Spinal cord (tissue), 10 donors: ENCODE data around the gene PSMG1. TPM values are rescaled to one million over a fixed set of nuclear protein-coding genes. Genes with fewer than 3 reads are reported as not detected.
A peak's percentile ranks its signal among the peaks of the same experiment; 100 is the strongest.

Experiments used
- DNase-seq, 6 donors: peaks; one replicate each; pipeline versions ENCODE4 v3.0.0 to v3.0.0-alpha.2; 2013 to 2015; ENCODE audit warnings: low spot score in 6 of 6, low read depth in 4 of 6
- H3K27ac ChIP-seq: one replicate; pipeline ENCODE4 v1.5.1; 2013; ENCODE audit warnings: low read depth, low read length, control low read depth
- H3K27me3 ChIP-seq: one replicate; pipeline ENCODE4 v1.6.1; 2013; ENCODE audit warnings: low read length; ENCODE audit not compliant: control insufficient read depth, insufficient read depth
- H3K36me3 ChIP-seq: one replicate; pipeline ENCODE4 v1.6.1; 2013; ENCODE audit warnings: low read length; ENCODE audit not compliant: control insufficient read depth, insufficient read depth
- H3K4me1 ChIP-seq: one replicate; pipeline ENCODE4 v1.6.1; 2013; ENCODE audit warnings: low read length; ENCODE audit not compliant: control insufficient read depth, insufficient read depth
- H3K4me3 ChIP-seq: one replicate; pipeline ENCODE4 v1.5.1; 2013; ENCODE audit warnings: low read depth, low read length, control low read depth
- H3K9me3 ChIP-seq: one replicate; pipeline ENCODE4 v1.6.1; 2013; ENCODE audit warnings: low read length; ENCODE audit not compliant: control insufficient read depth, insufficient read depth
- WGBS: methylation state at CpG from one replicate; pipeline ENCODE4 v1.1.5; 2013; ENCODE audit warnings: missing lambda C conversion rate; ENCODE audit not compliant: insufficient coverage; 5-methylcytosine and 5-hydroxymethylcytosine counted together
- polyA plus RNA-seq, 2 donors: library from polyadenylated mRNA; unstranded; fragments of 120-200 nt; gene quantifications; one replicate each; pipeline ENCODE4 v1.2.1, GENCODE V29; 2013; ENCODE audit not compliant: insufficient read length in 2 of 2
- total RNA-seq, 2 donors: library from RNA; depleted of rRNA in 1 of 2; stranded (reverse); fragments of 120-200 nt in 1 of 2; fragments of >200 nt in 1 of 2; gene quantifications; one replicate each; pipeline versions ENCODE4 v1.2.3 to v1.2.4, GENCODE V29; 2013 to 2014
- donor health status: healthy.

PSMG1 gene
- total and polyA plus RNA-seq, 4 donors: 34.4 to 46.0 (median 44.6) TPM

DNA sequence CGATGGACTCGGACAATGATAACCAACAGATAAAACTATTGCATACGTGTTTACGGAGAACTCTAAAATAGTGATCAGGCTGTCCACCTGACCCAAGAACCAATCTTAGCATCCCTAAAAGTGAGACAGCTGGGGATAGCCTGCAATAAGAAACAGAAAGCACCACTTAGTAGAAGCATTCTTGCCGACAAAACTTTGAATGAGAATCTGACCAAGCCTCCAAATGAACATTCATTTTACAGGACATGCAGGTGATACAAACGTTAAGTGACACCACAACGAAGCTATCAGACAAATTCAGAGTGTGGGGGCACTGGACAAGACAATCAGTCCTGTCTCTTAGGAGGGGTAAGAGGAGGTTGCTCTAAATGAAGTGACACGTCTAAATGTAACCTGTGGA lies 1.2 kb downstream of the PSMG1 start:
- Histone ChIP-seq H3K27me3 (no peaks in the 10 kb centered on the region), H3K9me3 (no peaks in the 10 kb centered on the region), H3K36me3 (no peaks in the 10 kb centered on the region), H3K4me1 (no peaks in the 10 kb centered on the region), H3K27ac (no peak overlapping the region), H3K4me3 (peak overlapping the region; percentile 81)
- no peak for DNase-seq
- WGBS: 49% methylated on average over 7 of the region's 8 CpGs

DNA sequence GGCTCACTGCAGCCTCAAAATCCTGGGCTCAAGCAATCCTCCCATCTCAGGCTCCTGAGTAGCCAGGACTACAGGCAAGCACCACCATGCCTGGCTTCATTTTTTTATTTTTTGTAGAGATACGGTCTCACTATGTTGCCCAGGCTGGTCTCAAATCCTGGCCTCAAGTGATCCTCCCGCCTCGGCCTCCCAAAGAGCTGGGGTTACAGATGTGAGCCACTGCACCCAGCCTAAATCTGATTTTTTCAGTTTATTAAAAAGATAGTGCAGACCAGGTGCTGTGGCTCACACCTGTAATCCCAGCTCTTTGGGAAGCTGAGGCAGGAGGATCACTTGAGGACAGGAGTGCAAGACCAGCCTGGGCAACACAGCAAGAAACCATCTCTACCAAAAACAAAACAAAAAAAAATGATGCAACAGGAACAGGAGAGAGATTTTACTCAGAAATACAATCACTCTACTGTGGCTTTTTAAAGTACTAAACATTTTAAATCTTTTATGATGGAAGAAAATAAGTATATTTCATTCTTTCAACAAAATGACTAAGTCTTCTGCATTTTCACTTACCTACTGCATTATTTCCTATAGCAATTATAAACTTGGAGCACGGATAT lies 1.9 kb downstream of the PSMG1 start:
- Histone ChIP-seq H3K27me3 (no peaks in the 10 kb centered on the region), H3K9me3 (no peaks in the 10 kb centered on the region), H3K36me3 (no peaks in the 10 kb centered on the region), H3K4me3 (no peak overlapping the region), H3K27ac (no peak overlapping the region), H3K4me1 (no peaks in the 10 kb centered on the region)
- DNase-seq: no peak
- 91% methylated on average over 3 of the region's 4 CpGs for WGBS

DNA sequence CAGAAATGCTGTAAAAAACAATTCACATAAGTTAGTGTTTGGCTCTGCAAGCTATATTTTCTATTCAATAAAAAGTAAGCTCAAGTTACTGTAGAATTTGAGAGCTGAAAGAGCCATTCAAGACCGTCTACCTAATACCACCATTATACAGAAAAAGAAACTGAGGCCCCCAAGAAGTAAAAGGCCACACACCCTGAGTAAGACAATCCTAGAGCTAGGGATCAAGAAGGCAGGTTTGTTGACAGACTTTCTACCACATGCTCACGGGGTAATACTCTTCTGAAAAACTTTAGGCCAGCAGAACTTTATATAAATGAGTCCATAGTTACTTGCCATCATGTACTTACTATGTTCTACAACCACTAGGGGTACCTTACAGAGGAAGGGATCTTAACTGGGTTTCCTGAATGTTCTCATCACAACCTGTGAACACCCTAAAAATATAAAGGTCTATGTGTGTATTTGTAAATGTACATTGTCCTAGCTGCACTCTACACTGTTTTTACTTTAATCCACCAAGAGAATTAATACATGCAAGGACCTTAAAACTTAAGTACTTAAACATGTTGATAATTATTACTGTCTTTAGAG lies 2.7 kb downstream of the PSMG1 start:
- Histone ChIP-seq H3K36me3 (no peaks in the 10 kb centered on the region), H3K4me3 (no peak overlapping the region), H3K9me3 (no peaks in the 10 kb centered on the region), H3K4me1 (no peaks in the 10 kb centered on the region), H3K27me3 (no peaks in the 10 kb centered on the region), H3K27ac (no peak overlapping the region)
- DNase-seq: no peak
- WGBS: no CpG with 5 or more reads among the region's 2 CpGs

DNA sequence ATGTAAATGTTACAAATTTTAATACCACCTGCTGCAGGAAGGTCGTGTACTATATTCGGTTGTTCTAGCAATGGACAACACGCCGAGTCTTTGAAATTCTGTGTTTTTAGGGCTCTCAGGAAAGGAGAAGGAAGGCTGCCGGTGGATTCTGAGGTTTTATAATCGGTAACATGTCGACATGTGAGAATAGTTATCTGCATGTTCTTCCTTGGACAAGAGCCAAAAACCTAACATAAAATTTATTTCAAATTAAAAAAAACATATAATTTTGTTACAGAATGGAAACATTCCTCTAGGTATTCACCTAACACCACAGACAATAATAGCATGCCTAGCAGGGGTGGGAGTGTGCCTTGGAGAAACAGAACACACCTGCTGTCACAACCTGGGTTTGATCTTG lies 4.8 kb downstream of the PSMG1 start:
- 100% methylated on average over 3 of the region's 7 CpGs for WGBS
- Histone ChIP-seq H3K36me3 (peaks cover 2% of the 10 kb centered on the region), H3K27ac (no peak overlapping the region), H3K27me3 (no peaks in the 10 kb centered on the region), H3K4me3 (no peak overlapping the region), H3K9me3 (no peaks in the 10 kb centered on the region), H3K4me1 (no peaks in the 10 kb centered on the region)
- DNase-seq: no peak

DNA sequence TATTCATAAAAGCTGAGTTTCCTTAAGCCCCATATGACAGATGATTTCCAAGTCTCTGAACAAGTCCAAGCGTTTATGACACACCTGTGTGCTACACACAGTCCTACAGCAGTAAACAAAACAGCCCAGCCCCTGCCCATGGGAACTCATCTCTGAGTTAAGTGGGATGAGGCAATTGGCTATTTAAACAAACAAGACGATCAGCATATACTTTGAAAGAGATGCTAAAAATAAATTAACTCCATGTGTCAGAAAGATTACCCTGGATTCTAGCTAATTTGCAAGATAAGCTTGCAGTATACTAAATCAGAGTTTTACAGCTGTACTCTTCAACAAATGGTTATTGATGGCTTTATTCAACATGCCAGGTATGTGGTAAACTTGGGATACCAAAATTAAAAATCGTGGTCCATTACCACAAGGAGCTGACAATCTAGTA lies 7.0 kb downstream of the PSMG1 start:
- no CpG with 5 or more reads among the region's 3 CpGs for WGBS
- no peaks in the 10 kb centered on the region for H3K4me1 ChIP-seq

DNA sequence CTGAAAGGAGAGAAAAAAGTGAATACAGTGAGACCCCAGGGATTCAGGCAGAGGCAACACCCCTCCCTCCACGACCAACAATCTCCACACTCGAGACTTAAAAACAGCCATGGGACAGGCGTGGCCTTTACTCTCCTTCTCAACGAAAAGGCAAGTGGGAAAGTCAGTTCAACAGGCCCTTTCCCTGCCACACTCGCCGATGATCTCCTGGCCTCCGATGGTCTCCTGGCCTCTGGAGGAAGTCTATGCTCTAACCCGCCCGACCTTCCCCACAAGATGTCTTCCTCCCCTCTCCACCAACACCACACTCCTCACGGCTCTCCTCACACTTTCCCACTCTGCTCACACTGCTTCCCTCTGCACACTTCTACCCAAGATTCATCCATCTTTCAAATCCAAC lies 7.6 kb downstream of the PSMG1 start:
- WGBS: 73% methylated on average over 10 of the region's 10 CpGs
- no peaks in the 10 kb centered on the region for H3K9me3 ChIP-seq

More for the DNA sequence above, 7.0 kb downstream of the PSMG1 start:
- DNase-seq: peak in 2 of 6 donors; percentile 10 to 88
- H3K27me3 ChIP-seq: no peaks in the 10 kb centered on the region
- no peaks in the 10 kb centered on the region for H3K9me3 ChIP-seq
- peaks cover 3% of the 10 kb centered on the region for H3K36me3 ChIP-seq
- no peak overlapping the region for H3K4me3 ChIP-seq
- H3K27ac ChIP-seq: no peak overlapping the region

DNA sequence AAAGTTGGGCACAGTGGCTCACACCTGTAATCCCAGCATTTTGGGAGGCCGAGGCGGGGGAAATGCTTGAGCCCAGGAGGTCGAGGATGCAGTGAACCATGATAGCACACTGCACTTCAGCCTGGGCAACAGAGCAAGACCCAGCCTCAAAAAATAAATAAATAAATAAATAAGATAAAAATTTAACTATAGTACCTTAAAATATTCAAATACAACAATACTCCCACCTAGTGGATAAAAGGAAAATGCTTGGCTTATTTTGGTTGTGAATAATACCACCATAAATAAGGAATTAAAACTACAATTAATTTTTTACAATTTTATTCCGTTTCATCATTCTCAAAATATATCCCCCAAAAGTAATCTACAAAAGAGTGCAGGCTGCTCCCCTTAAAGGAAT lies 8.1 kb downstream of the PSMG1 start:
- no peaks in the 10 kb centered on the region for H3K4me1 ChIP-seq
- WGBS: no CpG with 5 or more reads among the region's 4 CpGs
- no peaks in the 10 kb centered on the region for H3K27me3 ChIP-seq
- DNase-seq: peak in 3 of 6 donors; percentile 10 to 78 (median 32)
- H3K27ac ChIP-seq: no peak overlapping the region
- H3K36me3 ChIP-seq: peaks cover 5% of the 10 kb centered on the region
- H3K4me3 ChIP-seq: no peak overlapping the region
- no peaks in the 10 kb centered on the region for H3K9me3 ChIP-seq

More for the DNA sequence above, 7.6 kb downstream of the PSMG1 start:
- Histone ChIP-seq H3K27me3 (no peaks in the 10 kb centered on the region), H3K27ac (no peak overlapping the region), H3K4me3 (no peak overlapping the region), H3K36me3 (peaks cover 5% of the 10 kb centered on the region), H3K4me1 (no peaks in the 10 kb centered on the region)
- no peak for DNase-seq

DNA sequence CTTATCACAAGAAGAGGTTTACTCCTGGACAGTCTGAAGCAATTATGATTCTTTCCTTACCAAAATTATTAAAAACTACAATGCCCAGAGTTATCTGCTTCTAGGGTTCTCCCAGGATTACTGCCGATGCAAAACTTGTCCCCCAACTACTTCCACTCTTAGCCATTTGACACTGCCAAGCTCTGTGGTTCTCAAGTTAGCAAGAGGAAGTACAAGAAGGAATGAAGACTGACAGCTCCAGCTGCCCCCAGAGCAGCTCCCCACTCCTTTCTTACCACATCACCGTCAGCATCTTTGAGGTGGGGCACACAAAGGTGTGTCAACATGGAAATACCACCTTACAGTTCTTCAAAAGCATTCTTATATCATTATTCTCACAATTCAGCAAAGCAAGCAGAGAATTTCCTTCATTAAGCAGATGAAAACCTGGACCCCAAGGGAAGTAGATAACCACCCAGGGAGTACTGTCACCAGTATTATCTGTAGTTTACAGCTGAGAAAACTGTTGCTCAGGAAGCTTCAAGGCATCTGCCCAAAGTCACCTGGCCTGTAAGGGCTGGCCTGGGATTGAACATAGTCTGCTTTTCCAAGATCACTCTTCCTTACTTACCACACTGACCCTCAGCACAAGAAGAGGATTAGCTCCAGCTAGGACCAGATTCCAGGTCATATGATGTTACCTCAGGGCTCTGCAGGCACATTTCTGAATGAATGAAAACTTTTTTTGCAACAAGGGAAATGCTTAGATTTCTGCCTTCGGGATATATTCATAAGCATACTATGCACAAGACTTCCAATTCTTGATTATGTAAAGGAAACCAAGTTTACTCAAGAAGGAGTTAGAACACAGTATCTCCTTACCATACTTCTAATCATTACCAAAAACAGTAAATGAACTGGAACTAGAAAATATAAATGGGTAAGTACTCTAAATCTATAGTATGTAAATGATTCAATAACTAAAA lies 9.3 kb downstream of the PSMG1 start:
- Histone ChIP-seq H3K4me3 (no peak overlapping the region), H3K4me1 (no peaks in the 10 kb centered on the region), H3K9me3 (no peaks in the 10 kb centered on the region), H3K27me3 (no peaks in the 10 kb centered on the region), H3K36me3 (peaks cover 5% of the 10 kb centered on the region), H3K27ac (no peak overlapping the region)
- no peak for DNase-seq
- 90% methylated on average over 2 of the region's 3 CpGs for whole genome bisulfite sequencing

DNA sequence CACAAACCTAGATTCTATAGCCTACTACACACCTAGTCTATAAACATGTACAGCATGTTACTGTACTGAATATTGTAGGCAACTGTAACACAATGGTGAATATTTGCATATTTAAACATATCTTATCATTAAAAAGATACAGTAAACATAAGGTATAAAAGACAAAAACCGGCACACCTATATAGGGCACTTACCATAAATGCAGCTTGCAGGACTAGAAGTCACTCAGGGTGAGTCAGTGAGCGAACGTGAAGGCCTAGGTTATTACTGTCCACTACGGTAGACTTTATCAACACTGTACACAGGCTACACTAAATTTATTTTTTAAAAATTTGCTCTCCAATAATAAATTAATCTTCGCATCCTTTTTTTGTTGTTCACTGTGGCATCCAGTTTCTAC lies 13.3 kb downstream of the PSMG1 start:
- no peak overlapping the region for H3K27ac ChIP-seq
- H3K27me3 ChIP-seq: no peaks in the 10 kb centered on the region
- DNase-seq: no peak
- H3K4me1 ChIP-seq: no peaks in the 10 kb centered on the region
- WGBS: 100% methylated on average over 4 of the region's 5 CpGs
- no peak overlapping the region for H3K4me3 ChIP-seq
- H3K36me3 ChIP-seq: peaks cover 5% of the 10 kb centered on the region
- H3K9me3 ChIP-seq: no peaks in the 10 kb centered on the region
